HepG2 (cell line): Measurements from ENCODE around the gene AARSD1. TPM values are rescaled to one million over a fixed set of nuclear protein-coding genes. Genes with fewer than 3 reads are reported as not detected.
A peak's percentile ranks its signal among the peaks of the same experiment; 100 is the strongest.

Experiments
- DMAP1 ChIP-seq: IDR thresholded peaks from 2 replicates; pipeline ENCODE4 v1.6.1; 2016
- DNMT1 ChIP-seq: sonication (generic); formaldehyde crosslinking; IDR thresholded peaks from 2 replicates; pipeline ENCODE4 v1.5.1; 2020; ENCODE audit warnings: mild to moderate bottlenecking, missing genetic modification reagents
- ERF ChIP-seq: IDR thresholded peaks from 2 replicates; pipeline ENCODE4 v1.6.1; 2018; ENCODE audit warnings: missing biosample characterization, missing genetic modification reagents
- ETV6 ChIP-seq: sonication (generic); formaldehyde crosslinking; conservative IDR thresholded peaks from 2 replicates; pipeline ENCODE4 v1.4.0; 2020; ENCODE audit warnings: missing genetic modification reagents
- GATAD1 ChIP-seq: IDR thresholded peaks from 2 replicates; pipeline ENCODE4 v1.6.1; 2016; ENCODE audit warnings: missing genetic modification reagents, missing compliant biosample characterization
- HOXA5 ChIP-seq: sonication (generic); formaldehyde crosslinking; IDR thresholded peaks from 2 replicates; pipeline ENCODE4 v1.4.0; 2020; ENCODE audit warnings: missing genetic modification reagents
- MED1 ChIP-seq: sonication (generic); formaldehyde crosslinking; IDR thresholded peaks from 2 replicates; pipeline ENCODE4 v1.4.0; 2020; ENCODE audit warnings: missing genetic modification reagents
- MED13 ChIP-seq: sonication (generic); formaldehyde crosslinking; IDR thresholded peaks from 2 replicates; pipeline ENCODE4 v1.5.0; 2020; ENCODE audit warnings: missing genetic modification reagents
- NCOA2 ChIP-seq: sonication (generic); formaldehyde crosslinking; IDR thresholded peaks from 2 replicates; pipeline ENCODE4 v1.8.0; 2022; ENCODE audit warnings: inconsistent platforms
- NR2F2 ChIP-seq: IDR thresholded peaks from 2 replicates; pipeline ENCODE4 v1.6.1; 2012; ENCODE audit warnings: low read depth, inconsistent platforms, borderline replicate concordance
- PHF5A ChIP-seq: IDR thresholded peaks from one replicate; pipeline ENCODE4 v1.6.1; 2018; ENCODE audit warnings: low read depth, missing genetic modification reagents; ENCODE audit not compliant: unreplicated experiment
- RARG ChIP-seq: sonication (generic); formaldehyde crosslinking; IDR thresholded peaks from 2 replicates; pipeline ENCODE4 v1.4.0; 2020; ENCODE audit warnings: low read depth, mild to moderate bottlenecking, missing genetic modification reagents
- REL ChIP-seq: sonication (generic); formaldehyde crosslinking; conservative IDR thresholded peaks from 2 replicates; pipeline ENCODE4 v1.8.0; 2022; ENCODE audit warnings: mild to moderate bottlenecking, missing genetic modification reagents, moderate library complexity
- REPIN1 ChIP-seq: sonication (generic); formaldehyde crosslinking; IDR thresholded peaks from 2 replicates; pipeline ENCODE4 v1.8.0; 2022; ENCODE audit warnings: missing genetic modification reagents, low read depth, mild to moderate bottlenecking, borderline replicate concordance
- RFXANK ChIP-seq: IDR thresholded peaks from 2 replicates; pipeline ENCODE4 v1.6.1; 2016
- SRSF1 ChIP-seq: fragments of 200-400 bp; formaldehyde crosslinking; optimal IDR thresholded peaks from 2 replicates; pipeline ENCODE3; 2017; ENCODE audit warnings: mild to moderate bottlenecking, low read depth, low read length, moderate library complexity
- TBL1XR1 ChIP-seq: fragments of 150-350 bp; IDR thresholded peaks from 2 replicates; pipeline ENCODE4 v1.6.1; 2014; ENCODE audit warnings: borderline replicate concordance, low read length; ENCODE audit not compliant: partially characterized antibody
- TCF7L2 ChIP-seq: IDR thresholded peaks from 2 replicates; pipeline ENCODE4 v1.6.1; 2011; ENCODE audit warnings: mild to moderate bottlenecking, low read depth, low read length, moderate library complexity
- U2AF2 ChIP-seq: fragments of 200-400 bp; formaldehyde crosslinking; IDR thresholded peaks from 2 replicates; pipeline ENCODE4 v1.6.1; 2017; ENCODE audit warnings: low read depth, mild to moderate bottlenecking, low read length
- XRCC5 ChIP-seq: fragments of 200-400 bp; formaldehyde crosslinking; optimal IDR thresholded peaks from 2 replicates; pipeline ENCODE3; 2017; ENCODE audit warnings: mild to moderate bottlenecking, low read length
- ZKSCAN5 ChIP-seq: sonication (generic); formaldehyde crosslinking; IDR thresholded peaks from 2 replicates; pipeline ENCODE4 v1.5.1; 2020; ENCODE audit warnings: mild to moderate bottlenecking, missing genetic modification reagents
- ZMAT3 ChIP-seq: sonication (generic); formaldehyde crosslinking; conservative IDR thresholded peaks from 2 replicates; pipeline ENCODE4 v1.7.0; 2021; ENCODE audit warnings: missing genetic modification reagents
- ZNF33B ChIP-seq: sonication (generic); formaldehyde crosslinking; IDR thresholded peaks from 2 replicates; pipeline ENCODE4 v1.5.1; 2020; ENCODE audit warnings: mild to moderate bottlenecking, missing genetic modification reagents
- ZNF44 ChIP-seq: sonication (generic); formaldehyde crosslinking; IDR thresholded peaks from 2 replicates; pipeline ENCODE4 v1.5.1; 2020; ENCODE audit warnings: mild to moderate bottlenecking, missing genetic modification reagents
- ZNF547 ChIP-seq: sonication (generic); formaldehyde crosslinking; IDR thresholded peaks from 2 replicates; pipeline ENCODE4 v1.5.1; 2020; ENCODE audit warnings: mild to moderate bottlenecking, missing genetic modification reagents
- ZNF652 ChIP-seq: IDR thresholded peaks from 2 replicates; pipeline ENCODE4 v1.6.1; 2016; ENCODE audit warnings: low read depth, borderline replicate concordance
- polyA plus RNA-seq, 8 experiments: library from polyadenylated mRNA; depleted of rRNA in 3 of 8; stranded (reverse) in 7 of 8; unstranded in 1 of 8; fragments of >200 nt; fragmentation: Illumina TruSeq in 4 of 8; extraction: Trizol in 4 of 8; gene quantifications; 2 replicates each; pipeline versions ENCODE4 v1.2.1 to v1.2.3, GENCODE V29; 2011 to 2016; ENCODE audit warnings: low read depth in 4 of 8, missing spikeins in 1 of 8, mixed read lengths in 1 of 8; ENCODE audit not compliant: insufficient read depth in 1 of 8
- total RNA-seq, 5 experiments: library from RNA; depleted of rRNA; stranded (reverse); fragments of >200 nt; fragmentation: Illumina TruSeq; extraction: Trizol; gene quantifications; 2 replicates each; pipeline ENCODE4 v1.2.3, GENCODE V29; 2016; ENCODE audit warnings: low read depth in 1 of 5
- TF ChIP-seq, protein P1 (sequence below): sonication (generic); formaldehyde crosslinking; IDR thresholded peaks from 2 replicates; pipeline ENCODE4 v1.4.0; 2020; ENCODE audit warnings: missing genetic modification reagents
- TF ChIP-seq, protein P2 (sequence below): IDR thresholded peaks from 2 replicates; pipeline ENCODE4 v1.6.1; 2012; ENCODE audit warnings: inconsistent platforms
- TF ChIP-seq, protein P3 (sequence below): sonication (generic); formaldehyde crosslinking; IDR thresholded peaks from 2 replicates; pipeline ENCODE4 v1.5.0; 2020; ENCODE audit warnings: missing genetic modification reagents
- TF ChIP-seq, protein P4 (sequence below): IDR thresholded peaks from 2 replicates; pipeline ENCODE4 v1.6.1; 2012; ENCODE audit warnings: low read length, improper control_type of control experiment

The AARSD1 gene
- total and polyA plus RNA-seq, 2 of the 13 experiments (the other 11 are each of a cell fraction or from before 2014, with no cell fraction given) = 24.7 to 29.3 TPM

- TF ChIP-seq, protein P1, sequence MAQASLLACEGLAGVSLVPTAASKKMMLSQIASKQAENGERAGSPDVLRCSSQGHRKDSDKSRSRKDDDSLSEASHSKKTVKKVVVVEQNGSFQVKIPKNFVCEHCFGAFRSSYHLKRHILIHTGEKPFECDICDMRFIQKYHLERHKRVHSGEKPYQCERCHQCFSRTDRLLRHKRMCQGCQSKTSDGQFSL (CRISPR knock-in tag) = 0 out of 2 replicates have a peak, but pooled peaks have one; percentile 27
- TF ChIP-seq NCOA2 (peak; percentile 88), RFXANK (CRISPR knock-in tag) (peak; percentile 88), ZNF652 (CRISPR knock-in tag) (no peak), HOXA5 (CRISPR knock-in tag) (no peak; the same call in 1 of the 2 replicates), XRCC5 (peak; percentile 36), DNMT1 (CRISPR knock-in tag) (no peak), ZMAT3 (no peak), MED13 (CRISPR knock-in tag) (0 out of 2 replicates have a peak, but pooled peaks have one; percentile 7), ZNF44 (CRISPR knock-in tag) (no peak), U2AF2 (no peak), ZNF33B (CRISPR knock-in tag) (no peak; the same call in 1 of the 2 replicates), TBL1XR1 (no peak), SRSF1 (no peak), RARG (CRISPR knock-in tag) (no peak), ZNF547 (CRISPR knock-in tag) (no peak), DMAP1 (CRISPR knock-in tag) (peak; percentile 85), ZKSCAN5 (CRISPR knock-in tag) (no peak), TCF7L2 (no peak), REPIN1 (peak; percentile 17; the same call in 1 of the 2 replicates), ERF (CRISPR knock-in tag) (peak; percentile 21; the same call in 1 of the 2 replicates), REL (CRISPR knock-in tag) (no peak), PHF5A (CRISPR knock-in tag) (peak; percentile 79), ETV6 (CRISPR knock-in tag) (no peak), NR2F2 (peak; percentile 79; the same call in 1 of the 2 replicates), MED1 (CRISPR knock-in tag) (peak; percentile 88), GATAD1 (no peak)
- TF ChIP-seq, protein P2, sequence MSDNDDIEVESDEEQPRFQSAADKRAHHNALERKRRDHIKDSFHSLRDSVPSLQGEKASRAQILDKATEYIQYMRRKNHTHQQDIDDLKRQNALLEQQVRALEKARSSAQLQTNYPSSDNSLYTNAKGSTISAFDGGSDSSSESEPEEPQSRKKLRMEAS = peak; percentile 73
- TF ChIP-seq, protein P3, sequence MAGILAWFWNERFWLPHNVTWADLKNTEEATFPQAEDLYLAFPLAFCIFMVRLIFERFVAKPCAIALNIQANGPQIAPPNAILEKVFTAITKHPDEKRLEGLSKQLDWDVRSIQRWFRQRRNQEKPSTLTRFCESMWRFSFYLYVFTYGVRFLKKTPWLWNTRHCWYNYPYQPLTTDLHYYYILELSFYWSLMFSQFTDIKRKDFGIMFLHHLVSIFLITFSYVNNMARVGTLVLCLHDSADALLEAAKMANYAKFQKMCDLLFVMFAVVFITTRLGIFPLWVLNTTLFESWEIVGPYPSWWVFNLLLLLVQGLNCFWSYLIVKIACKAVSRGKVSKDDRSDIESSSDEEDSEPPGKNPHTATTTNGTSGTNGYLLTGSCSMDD = no peak
- TF ChIP-seq, protein P4, sequence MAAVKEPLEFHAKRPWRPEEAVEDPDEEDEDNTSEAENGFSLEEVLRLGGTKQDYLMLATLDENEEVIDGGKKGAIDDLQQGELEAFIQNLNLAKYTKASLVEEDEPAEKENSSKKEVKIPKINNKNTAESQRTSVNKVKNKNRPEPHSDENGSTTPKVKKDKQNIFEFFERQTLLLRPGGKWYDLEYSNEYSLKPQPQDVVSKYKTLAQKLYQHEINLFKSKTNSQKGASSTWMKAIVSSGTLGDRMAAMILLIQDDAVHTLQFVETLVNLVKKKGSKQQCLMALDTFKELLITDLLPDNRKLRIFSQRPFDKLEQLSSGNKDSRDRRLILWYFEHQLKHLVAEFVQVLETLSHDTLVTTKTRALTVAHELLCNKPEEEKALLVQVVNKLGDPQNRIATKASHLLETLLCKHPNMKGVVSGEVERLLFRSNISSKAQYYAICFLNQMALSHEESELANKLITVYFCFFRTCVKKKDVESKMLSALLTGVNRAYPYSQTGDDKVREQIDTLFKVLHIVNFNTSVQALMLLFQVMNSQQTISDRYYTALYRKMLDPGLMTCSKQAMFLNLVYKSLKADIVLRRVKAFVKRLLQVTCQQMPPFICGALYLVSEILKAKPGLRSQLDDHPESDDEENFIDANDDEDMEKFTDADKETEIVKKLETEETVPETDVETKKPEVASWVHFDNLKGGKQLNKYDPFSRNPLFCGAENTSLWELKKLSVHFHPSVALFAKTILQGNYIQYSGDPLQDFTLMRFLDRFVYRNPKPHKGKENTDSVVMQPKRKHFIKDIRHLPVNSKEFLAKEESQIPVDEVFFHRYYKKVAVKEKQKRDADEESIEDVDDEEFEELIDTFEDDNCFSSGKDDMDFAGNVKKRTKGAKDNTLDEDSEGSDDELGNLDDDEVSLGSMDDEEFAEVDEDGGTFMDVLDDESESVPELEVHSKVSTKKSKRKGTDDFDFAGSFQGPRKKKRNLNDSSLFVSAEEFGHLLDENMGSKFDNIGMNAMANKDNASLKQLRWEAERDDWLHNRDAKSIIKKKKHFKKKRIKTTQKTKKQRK = no peak
Observed at GRCh38 chr17:43010667-43011308, 46.5 kb upstream of the AARSD1 start (continued).
